ENCODE measurements around the gene E2F6. TPM values are rescaled to one million over a fixed set of nuclear protein-coding genes. Genes with fewer than 3 reads are reported as not detected.

The E2F6 gene
- total and polyA plus RNA-seq, 2 of the 13 experiments (the other 11 are each of a cell fraction or from before 2014, with no cell fraction given) = 27.3 to 36.0 TPM

DNA sequence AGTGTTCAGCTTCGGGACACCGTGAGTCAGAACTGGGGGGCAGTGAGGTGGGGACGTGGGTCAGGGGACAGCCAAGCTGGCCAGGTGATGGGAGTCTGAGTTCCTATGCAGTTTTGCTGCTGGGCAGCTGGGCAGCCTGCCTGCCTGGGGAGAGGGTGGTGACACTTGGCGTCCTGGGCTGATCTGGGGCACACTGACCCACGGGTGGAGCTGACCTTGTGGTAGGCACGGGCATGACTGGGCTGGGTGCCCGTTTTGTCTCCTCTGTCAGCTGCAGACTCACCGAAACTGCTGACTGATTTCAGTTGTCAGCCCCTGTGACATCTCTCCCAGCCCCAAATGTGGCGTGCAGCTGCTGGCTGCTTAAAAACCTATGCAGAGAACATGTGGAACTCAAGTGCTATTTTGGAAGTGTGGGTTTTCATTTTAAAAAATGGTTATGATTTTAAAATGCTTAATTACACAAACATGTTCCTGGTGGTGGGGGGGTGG, 32.6 kb upstream of the E2F6 start (continued):
- TF ChIP-seq, protein P1, sequence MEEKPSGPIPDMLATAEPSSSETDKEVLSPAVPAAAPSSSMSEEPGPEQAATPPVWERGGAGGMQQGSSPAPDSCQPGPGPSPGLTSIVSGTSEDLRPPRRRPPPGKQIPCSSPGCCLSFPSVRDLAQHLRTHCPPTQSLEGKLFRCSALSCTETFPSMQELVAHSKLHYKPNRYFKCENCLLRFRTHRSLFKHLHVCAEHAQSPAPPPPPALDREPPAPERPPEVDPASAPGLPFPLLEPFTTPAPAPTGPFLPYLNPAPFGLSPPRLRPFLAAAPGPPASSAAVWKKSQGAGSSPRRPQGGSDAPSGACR (CRISPR knock-in tag; IDR thresholded peaks at IDR 0.05) = no peak; the same call in 1 of the 2 replicates
- no peak for TF ChIP-seq CREM (IDR thresholded peaks at IDR 0.05)
- no peak for TF ChIP-seq CREM (CRISPR knock-in tag; IDR thresholded peaks at IDR 0.05)
- TF ChIP-seq, protein P2, sequence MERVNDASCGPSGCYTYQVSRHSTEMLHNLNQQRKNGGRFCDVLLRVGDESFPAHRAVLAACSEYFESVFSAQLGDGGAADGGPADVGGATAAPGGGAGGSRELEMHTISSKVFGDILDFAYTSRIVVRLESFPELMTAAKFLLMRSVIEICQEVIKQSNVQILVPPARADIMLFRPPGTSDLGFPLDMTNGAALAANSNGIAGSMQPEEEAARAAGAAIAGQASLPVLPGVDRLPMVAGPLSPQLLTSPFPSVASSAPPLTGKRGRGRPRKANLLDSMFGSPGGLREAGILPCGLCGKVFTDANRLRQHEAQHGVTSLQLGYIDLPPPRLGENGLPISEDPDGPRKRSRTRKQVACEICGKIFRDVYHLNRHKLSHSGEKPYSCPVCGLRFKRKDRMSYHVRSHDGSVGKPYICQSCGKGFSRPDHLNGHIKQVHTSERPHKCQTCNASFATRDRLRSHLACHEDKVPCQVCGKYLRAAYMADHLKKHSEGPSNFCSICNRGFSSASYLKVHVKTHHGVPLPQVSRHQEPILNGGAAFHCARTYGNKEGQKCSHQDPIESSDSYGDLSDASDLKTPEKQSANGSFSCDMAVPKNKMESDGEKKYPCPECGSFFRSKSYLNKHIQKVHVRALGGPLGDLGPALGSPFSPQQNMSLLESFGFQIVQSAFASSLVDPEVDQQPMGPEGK (CRISPR knock-in tag; IDR thresholded peaks at IDR 0.05) = peak; percentile 79
- TF ChIP-seq ZEB1 (IDR thresholded peaks at IDR 0.05; ENCODE audit: insufficient replicate concordance, low read depth) = peak; percentile 37
- no peak for TF ChIP-seq NPAS2 (CRISPR knock-in tag; IDR thresholded peaks at IDR 0.05; ENCODE audit: borderline replicate concordance)
- no peak for TF ChIP-seq FOXK2 (IDR thresholded peaks at IDR 0.05)
- no peak for TF ChIP-seq ZKSCAN1 (IDR thresholded peaks at IDR 0.05; ENCODE audit: low read length)
- TF ChIP-seq, protein P3, sequence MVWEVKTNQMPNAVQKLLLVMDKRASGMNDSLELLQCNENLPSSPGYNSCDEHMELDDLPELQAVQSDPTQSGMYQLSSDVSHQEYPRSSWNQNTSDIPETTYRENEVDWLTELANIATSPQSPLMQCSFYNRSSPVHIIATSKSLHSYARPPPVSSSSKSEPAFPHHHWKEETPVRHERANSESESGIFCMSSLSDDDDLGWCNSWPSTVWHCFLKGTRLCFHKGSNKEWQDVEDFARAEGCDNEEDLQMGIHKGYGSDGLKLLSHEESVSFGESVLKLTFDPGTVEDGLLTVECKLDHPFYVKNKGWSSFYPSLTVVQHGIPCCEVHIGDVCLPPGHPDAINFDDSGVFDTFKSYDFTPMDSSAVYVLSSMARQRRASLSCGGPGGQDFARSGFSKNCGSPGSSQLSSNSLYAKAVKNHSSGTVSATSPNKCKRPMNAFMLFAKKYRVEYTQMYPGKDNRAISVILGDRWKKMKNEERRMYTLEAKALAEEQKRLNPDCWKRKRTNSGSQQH (CRISPR knock-in tag; IDR thresholded peaks at IDR 0.05; ENCODE audit: low read depth) = no peak; the same call in 1 of the 2 replicates
- TF ChIP-seq, protein P4, sequence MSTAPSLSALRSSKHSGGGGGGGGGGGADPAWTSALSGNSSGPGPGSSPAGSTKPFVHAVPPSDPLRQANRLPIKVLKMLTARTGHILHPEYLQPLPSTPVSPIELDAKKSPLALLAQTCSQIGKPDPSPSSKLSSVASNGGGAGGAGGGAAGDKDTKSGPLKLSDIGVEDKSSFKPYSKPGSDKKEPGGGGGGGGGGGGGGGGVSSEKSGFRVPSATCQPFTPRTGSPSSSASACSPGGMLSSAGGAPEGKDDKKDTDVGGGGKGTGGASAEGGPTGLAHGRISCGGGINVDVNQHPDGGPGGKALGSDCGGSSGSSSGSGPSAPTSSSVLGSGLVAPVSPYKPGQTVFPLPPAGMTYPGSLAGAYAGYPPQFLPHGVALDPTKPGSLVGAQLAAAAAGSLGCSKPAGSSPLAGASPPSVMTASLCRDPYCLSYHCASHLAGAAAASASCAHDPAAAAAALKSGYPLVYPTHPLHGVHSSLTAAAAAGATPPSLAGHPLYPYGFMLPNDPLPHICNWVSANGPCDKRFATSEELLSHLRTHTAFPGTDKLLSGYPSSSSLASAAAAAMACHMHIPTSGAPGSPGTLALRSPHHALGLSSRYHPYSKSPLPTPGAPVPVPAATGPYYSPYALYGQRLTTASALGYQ (CRISPR knock-in tag; IDR thresholded peaks at IDR 0.05) = no peak
- 0 out of 3 replicates have a peak, but pooled peaks have one; percentile 35 for TF ChIP-seq MXI1 (IDR thresholded peaks at IDR 0.05; ENCODE audit: borderline replicate concordance, low read depth, low read length)
- TF ChIP-seq ZNF644 (CRISPR knock-in tag; IDR thresholded peaks at IDR 0.05; ENCODE audit: low read depth) = no peak
- TF ChIP-seq, protein P5, sequence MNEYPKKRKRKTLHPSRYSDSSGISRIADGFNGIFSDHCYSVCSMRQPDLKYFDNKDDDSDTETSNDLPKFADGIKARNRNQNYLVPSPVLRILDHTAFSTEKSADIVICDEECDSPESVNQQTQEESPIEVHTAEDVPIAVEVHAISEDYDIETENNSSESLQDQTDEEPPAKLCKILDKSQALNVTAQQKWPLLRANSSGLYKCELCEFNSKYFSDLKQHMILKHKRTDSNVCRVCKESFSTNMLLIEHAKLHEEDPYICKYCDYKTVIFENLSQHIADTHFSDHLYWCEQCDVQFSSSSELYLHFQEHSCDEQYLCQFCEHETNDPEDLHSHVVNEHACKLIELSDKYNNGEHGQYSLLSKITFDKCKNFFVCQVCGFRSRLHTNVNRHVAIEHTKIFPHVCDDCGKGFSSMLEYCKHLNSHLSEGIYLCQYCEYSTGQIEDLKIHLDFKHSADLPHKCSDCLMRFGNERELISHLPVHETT (CRISPR knock-in tag; conservative IDR thresholded peaks at IDR 0.05) = no peak
- 0 out of 2 replicates have a peak, but pooled peaks have one; percentile 47 for TF ChIP-seq ZNF205 (CRISPR knock-in tag; IDR thresholded peaks at IDR 0.05)
- TF ChIP-seq GLI4 (CRISPR knock-in tag; IDR thresholded peaks at IDR 0.05; ENCODE audit: borderline replicate concordance) = no peak
- no peak for TF ChIP-seq CBFB (CRISPR knock-in tag; IDR thresholded peaks at IDR 0.05)
- no peak for TF ChIP-seq STAT5B (CRISPR knock-in tag; IDR thresholded peaks at IDR 0.05)
- TF ChIP-seq, protein P6, sequence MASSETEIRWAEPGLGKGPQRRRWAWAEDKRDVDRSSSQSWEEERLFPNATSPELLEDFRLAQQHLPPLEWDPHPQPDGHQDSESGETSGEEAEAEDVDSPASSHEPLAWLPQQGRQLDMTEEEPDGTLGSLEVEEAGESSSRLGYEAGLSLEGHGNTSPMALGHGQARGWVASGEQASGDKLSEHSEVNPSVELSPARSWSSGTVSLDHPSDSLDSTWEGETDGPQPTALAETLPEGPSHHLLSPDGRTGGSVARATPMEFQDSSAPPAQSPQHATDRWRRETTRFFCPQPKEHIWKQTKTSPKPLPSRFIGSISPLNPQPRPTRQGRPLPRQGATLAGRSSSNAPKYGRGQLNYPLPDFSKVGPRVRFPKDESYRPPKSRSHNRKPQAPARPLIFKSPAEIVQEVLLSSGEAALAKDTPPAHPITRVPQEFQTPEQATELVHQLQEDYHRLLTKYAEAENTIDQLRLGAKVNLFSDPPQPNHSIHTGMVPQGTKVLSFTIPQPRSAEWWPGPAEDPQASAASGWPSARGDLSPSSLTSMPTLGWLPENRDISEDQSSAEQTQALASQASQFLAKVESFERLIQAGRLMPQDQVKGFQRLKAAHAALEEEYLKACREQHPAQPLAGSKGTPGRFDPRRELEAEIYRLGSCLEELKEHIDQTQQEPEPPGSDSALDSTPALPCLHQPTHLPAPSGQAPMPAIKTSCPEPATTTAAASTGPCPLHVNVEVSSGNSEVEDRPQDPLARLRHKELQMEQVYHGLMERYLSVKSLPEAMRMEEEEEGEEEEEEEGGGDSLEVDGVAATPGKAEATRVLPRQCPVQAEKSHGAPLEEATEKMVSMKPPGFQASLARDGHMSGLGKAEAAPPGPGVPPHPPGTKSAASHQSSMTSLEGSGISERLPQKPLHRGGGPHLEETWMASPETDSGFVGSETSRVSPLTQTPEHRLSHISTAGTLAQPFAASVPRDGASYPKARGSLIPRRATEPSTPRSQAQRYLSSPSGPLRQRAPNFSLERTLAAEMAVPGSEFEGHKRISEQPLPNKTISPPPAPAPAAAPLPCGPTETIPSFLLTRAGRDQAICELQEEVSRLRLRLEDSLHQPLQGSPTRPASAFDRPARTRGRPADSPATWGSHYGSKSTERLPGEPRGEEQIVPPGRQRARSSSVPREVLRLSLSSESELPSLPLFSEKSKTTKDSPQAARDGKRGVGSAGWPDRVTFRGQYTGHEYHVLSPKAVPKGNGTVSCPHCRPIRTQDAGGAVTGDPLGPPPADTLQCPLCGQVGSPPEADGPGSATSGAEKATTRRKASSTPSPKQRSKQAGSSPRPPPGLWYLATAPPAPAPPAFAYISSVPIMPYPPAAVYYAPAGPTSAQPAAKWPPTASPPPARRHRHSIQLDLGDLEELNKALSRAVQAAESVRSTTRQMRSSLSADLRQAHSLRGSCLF (CRISPR knock-in tag; IDR thresholded peaks at IDR 0.05; ENCODE audit: borderline replicate concordance) = no peak

All from HepG2 (cell line).